Measurements from ENCODE around the gene FOXRED2.
"Not testable (repeated sequence)": the region's sequence is repeated elsewhere in the genome, so short reads cannot be mapped to it uniquely, and the experiment has no call there.

FOXRED2 gene

DNA sequence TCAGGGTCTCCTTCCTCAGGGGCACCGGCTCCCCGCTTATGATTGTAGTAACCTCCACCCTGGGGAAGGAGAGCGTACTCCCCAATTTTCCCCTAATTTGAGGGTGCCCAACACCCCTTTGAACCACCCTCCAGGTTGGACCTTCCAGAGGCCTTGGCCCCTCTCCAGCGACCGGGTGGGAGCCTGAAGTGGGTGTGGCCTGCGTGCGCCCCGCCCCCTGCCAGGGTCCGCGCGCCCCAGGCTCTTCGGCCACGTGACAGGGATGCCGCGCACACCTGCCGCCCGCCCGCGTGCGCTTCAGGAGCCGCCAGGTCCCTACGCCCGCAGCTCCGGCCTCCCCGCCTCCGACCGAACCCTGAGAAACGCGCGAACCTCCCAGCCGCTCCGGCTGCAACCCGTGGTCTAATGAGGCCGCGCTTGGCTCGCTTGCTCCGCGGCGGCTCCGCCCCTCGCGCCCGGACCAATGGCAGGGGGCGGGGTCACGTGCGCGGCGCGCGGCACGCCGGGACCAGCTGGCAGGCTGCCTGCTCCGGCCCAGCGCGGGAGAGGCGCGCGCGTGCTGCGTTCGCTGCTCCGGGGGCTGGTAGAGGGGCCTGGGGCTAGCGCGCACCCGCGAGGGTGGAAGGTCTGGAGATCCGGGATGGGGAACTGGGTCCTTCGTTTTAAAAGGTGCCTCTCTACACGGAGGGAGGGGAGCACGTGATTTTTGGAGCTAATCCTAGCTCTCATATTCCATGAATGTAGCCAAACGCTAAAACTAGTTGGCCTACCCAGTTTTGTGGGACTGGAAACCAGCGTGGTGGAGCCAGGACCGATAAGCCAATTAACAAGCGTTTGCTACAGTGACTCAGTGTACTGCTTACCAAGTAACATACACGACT lies at the start of gene FOXRED2:
TSS of gene FOXRED2 (minus strand) at position 404 of the 881 bp plus-strand sequence. CDS start 618 bp downstream, outside the sequence.
- peak; percentile 78 for DNase-seq (ENCODE audit: low read depth)

DNA sequence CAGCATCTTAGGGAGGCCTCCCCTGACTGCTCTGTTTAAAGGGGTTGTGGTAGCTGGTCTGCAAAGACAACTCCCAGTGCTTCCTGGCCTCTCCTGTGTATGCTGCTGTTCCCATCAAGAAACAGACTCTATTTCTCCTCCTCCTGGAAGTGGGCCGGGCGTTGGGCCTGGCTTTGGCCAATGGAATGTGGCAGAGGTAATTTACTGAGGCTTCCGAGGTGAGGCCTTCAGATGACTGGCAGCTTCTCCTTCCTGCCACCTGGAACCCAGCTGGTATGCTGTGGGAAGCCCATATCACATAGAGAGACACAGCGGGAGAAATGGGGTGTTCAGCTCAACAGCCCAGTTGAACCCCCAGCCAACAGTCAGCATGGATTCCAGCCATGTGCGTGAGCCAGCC lies 47.3 kb upstream of the FOXRED2 start:
- DNase-seq (ENCODE audit: low read depth) = no peak

DNA sequence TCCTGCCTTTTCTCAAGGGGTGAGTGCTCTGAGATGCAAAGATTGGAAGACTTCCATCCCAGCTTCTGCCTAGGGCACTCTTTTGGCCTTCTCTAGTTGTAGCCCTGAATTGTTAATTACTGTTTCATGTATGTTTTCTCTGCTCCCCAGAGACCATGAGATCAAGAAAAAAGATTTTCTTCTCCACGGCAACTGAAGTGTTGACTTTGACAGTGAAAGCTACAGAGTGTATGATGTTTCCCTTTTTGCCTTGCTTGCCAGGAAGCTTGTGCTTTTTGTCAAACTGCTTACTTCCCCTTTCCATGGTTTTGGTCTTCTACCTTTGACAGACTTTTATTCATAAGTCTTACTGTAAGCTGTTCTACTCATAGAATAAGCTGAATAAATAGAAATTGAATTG lies 45.4 kb upstream of the FOXRED2 start:
- DNase-seq (ENCODE audit: low read depth) = no peak

DNA sequence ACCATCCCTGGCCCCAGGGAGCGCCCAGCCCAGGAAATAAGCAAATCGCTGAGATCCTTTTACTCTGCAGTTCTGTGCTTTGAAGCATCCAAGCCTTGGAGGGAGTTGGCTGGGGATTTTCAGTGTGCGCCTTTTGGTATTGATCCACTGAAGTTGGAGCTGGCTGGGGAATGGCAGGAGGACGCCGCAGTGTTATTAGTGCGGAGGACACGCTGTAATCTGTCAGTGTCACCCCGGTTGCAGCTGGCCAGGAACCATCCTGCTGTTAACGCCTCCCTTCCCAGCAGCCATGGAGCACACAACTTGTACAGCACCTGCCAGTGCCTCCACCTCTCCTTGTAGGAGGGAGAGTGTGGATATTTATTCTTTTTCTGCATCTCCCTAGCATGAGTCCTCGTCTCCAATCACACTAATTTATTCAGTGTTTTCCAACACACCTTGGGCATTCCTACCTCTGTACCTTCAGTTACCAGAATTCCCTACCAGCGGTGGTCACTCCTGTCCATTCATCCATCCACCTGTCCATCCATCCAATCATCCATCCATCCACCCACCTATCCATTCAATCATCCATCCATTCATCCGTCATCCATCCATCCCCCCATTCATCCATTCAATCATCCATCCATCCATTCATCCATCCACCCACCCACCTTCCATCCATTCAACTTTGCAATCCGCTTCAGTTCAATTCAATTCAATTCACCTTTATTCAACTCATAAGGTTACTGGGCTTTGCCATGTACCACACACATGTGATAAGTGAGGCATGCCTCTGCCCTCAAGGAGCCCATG lies 44.1 kb upstream of the FOXRED2 start:
- no peak for DNase-seq (ENCODE audit: low read depth)

DNA sequence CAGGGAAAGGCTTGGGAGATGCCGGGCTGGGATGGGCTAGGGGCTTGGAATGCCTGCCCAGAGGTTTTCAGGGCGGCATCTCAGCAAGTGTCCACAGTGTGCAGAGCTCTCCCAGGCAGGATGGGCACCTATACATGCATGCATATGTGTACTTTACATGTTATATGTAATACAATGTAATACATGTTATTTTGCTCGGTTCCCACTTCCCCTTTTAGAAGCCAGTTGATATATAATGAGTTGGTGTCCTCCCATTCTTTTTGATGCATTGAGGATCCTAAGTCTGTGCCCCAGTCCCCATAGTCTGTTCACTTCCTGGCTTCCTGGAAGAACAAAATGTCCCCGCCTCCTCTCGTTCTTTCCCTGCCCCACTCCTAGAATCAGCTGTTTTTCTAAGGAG lies 42.2 kb upstream of the FOXRED2 start:
- DNase-seq (ENCODE audit: low read depth) = no peak

DNA sequence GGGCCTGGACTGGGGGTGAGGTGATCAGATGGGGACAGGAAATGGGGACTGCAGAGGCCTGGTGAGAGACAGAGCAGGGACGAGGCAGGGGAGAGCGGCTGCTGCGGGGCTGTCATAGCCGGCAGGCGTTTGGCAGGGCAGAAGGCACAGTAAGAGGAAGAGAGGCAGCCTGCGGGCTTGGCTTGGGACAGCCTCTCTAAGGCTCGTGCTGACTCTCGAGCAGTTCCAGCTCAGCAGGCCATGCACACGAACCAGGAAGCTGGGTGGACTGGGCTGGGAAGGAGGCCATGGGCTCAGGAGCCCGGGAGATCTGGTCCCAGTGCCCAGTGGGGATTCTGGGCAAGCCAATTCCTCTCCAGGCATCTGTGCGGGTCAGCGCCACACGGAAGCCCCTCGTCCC lies 41.8 kb upstream of the FOXRED2 start:
- no peak for DNase-seq (ENCODE audit: low read depth)

DNA sequence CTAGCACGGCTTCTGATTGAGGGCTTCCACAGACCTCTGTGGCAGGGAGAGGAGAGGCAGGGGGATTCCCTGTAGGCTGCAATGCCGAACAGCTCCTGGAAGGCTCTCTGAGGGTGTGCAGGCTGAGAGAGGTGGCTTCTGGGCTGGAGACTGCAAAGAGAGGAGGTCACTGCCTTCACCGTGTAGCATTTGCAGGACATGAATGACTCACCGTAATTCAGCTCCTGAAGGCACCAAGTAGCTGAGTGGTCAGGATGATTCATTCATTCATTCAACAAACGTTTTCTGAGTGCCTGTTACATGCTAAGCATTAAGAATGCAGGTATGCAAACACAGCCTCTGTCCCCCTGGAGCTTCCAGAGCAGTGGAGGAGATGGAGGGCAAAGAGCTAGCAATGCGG lies 40.1 kb upstream of the FOXRED2 start:
- DNase-seq (ENCODE audit: low read depth) = no peak

DNA sequence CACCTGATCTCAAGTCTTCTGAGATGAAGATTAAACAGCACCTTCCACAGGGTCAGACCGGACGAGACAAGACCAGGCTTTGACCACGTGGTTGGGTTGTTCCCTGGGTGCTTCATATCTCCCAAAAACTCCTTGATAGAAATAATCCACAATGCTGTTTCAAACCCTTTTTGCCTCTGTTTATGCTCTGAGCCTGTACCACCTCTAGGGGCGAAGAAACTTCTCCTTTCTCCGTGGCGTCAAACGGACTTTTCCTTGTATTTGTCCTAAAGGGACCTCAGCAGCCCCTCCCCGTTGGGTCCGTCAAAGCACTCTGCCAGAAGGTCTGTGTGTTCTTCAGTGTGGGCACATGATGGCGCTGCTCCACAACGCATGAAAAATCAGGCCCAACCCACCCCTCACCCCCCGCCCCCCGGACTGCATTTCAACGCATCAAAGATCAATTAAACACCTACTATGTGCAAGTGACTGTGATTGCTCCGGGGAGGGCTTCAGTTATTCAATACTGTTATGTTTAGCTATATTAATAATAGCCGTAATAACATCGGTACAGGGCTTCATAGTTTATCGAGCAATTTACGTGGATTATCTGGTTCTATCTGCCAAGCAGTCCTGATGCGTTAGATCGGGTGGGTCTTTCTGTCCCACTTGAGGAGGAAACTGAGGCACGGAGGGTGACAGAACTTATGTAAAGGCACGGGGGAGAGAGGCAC lies 39.4 kb upstream of the FOXRED2 start:
- DNase-seq (ENCODE audit: low read depth) = no peak

DNA sequence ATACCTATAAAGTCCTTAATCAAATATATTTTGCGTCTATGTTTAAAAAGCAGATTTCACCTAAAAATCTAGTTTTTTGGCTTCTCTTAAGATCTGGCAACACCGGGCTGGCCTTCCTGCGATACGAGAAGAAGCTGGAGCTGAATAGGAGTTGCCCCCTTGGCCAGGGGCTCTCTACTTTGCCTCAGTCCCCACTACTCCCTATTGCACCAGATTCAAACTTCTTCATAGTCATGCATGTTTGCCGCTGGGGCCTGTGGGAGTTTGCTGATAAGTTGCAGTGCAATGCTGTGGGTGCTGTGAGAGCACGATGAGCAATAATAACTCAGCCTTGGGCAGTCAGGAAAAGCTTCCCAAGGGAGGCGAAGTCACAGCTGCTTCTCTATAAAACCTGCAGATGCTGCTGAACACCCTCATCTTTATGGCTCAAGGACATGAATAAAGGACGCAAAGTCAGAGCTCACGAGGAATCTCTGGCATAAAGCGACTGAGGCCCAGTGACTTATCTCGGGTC lies 37.3 kb upstream of the FOXRED2 start:
- DNase-seq (ENCODE audit: low read depth) = no peak

DNA sequence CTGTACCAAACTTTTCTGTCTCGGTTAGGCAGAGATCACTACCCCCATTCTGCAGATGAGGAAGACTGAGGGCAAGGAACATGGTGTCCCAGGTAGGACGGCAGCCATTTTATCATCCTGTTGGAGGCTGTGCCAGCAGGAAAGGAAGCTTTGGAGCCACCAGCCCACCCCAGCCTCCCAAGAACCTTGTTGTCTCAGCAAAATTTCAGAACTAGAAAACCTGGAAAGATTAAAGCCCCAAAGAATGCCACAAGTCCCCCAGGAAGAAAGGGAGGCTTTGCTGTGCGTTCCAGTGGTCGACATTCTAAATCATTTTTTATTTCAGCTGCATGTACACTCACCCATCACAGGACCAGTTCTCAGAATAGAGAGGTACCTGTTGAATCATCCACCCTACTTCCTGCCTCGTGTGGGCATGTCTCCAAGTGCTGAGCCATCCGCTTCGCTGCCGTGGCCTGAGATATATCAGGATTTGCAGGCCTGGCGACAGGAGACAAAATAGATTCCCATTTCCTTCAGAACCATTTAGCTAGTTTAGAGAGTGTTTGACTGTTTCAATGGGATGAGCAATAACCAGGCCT lies 35.1 kb upstream of the FOXRED2 start:
- DNase-seq (ENCODE audit: low read depth) = no peak

DNA sequence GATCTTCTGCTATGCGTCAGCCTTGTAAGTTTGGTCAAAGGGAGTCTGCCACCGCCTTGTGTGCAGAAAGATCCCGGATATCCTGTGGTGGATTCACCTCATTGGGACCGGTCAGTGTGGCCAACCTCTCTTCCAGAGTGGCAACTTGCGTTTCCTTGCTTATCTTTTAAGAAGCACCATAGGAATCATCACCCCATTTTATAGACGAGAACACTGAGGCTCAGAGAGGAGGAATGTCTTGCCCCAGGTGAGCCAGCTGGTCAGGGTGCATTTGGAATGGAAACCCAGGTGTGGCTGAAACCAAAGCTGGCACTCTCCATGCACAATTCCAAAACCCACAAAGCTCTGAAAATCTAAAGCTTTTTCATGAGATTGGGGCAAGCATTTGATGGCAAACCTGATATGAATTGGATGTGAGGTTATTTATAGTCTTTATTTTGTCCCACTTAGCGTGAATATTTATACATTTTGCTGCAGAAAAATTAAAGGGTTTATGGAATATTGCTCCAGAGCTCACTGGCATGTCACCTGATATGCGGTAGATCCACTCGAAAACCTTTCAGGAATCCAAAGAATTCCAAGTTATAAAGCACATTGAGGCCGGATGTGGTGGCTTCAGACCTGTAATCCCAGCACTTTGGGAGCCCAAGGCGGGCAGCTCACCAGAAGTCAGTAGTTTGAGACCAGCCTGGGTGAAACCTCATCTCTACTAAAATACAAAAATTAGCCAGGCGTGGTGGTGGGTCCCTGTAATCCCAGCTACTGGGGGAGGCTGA lies 34.2 kb upstream of the FOXRED2 start:
- DNase-seq (ENCODE audit: low read depth) = no peak

DNA sequence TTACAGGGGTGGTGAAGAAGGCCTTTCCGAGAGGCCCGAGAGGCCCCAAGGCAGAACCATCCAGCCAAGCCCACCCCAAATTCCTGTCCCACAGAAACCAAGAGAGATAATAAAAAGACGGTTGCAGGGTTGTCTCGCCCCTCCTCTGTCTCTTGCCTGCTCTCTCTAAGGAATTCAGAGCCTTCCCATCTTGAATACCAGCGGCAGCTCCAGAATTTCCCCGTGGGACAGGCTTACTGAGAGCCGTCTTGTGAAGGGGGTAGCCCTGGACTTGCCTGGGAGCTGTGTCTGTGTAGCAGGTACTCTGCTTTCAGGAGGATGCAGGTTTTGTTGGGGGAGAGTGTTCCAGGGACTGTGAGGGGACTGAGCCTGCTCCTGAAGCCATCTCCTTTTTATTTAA lies 31.7 kb upstream of the FOXRED2 start:
- no peak for DNase-seq (ENCODE audit: low read depth)

DNA sequence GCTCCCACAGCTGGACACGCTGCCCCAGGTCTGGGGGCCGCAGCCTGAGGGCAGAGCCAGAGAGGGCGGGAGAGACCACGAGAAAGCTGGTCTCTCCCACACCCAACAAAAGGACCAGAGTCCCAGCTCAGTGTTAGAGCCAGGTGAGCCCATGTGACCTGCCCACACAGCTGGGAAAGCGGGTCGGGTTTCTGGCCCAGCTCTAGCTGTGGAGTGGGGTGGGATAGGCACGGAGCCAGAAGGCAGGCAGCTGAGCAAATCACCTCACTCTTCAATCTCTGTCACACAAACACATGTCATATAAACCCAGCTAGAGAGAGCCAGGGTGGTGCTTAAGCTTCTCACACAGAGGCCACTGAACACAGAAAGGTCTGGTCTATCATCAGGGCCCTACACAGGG lies 29.9 kb upstream of the FOXRED2 start:
- DNase-seq (ENCODE audit: low read depth) = no peak

DNA sequence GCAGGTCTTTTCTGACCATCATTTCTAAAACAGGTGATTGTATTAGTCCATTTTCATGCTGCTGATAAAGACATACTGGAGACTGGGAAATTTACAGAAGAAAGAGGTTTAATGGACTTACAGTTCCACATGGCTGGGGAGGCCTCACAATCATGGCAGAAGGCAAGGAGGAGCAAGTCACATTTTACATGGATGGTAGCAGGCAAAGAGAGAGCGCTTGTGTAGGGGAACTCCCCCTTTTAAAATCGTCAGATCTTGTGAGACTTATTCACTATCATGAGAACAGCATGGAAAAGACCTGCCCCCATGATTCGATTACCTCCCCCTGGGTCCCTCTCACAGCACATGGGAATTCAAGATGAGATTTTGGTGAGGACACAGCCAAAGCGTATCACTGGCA lies 26.5 kb upstream of the FOXRED2 start:
- not testable (repeated sequence) for DNase-seq (ENCODE audit: low read depth)

DNA sequence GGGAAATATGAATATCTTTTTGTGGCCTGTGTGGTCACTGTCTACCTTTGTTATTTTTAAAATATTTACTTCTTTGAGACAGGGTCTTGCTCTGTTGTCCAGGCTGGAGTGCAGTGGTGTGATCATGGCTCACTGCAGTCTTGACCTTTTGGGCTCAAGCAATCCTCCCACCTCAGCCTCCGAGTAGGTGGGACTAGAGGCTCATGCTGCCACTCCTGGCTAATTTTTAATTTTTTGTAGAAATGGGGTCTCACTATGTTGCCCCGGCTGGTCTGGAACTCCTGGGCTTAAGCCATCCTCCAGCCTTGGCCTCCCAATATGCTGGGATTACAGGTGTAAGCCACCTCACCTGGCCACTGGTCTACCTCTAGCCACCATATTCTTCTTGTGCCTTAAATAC lies 25.6 kb upstream of the FOXRED2 start:
- DNase-seq (ENCODE audit: low read depth) = no peak

DNA sequence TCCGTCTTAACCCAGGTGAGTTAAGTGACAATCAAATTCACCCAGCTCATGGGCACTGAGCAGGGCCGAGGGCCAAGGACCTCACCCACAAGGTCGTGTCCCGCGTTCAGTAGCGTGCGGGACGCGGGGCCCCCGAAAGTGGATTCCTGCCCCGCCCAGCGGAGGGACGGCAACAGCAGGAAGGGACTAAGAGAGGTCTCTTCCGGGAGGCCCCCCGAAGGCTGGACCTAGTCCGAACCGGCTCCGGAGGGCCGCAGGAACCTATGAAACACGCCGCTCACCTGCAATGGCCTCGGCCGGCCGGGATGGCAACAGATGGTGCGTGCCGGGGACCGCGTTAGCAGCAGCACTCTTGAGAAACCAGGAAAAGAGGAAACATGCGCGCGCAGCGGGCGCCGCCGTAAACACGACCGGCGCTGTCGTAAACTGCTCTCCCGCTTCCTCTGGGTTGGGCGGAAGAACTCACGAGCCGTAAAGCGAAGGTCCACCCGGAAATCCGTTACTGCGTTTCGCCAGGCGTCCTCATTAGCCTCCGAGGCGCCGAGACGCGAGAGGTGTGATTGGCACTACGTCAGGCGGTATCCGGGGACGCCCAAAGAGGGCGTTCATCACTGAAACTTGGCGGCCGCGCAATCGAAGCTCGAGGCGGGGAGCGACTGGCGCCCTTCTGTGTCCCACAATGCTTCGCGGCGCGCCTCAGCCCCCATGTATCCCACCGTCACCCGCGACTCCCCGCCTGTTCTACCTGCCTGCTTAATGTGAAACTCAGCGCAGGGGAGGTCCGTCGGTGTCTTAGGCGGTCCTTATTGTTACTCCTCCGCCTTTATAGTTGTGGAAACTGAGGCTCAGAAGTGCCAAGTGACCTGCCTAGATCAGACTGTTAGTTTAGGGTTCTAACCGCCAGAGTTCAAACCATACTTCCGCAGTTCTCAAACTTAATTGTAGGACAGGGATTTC lies 22.2 kb upstream of the FOXRED2 start, which contains the start of gene EIF3D:
TSS of gene EIF3D (minus strand) at position 372 of the 957 bp plus-strand sequence. CDS start 3,045 bp downstream, outside the sequence.
- DNase-seq (ENCODE audit: low read depth) = peak; percentile 97

DNA sequence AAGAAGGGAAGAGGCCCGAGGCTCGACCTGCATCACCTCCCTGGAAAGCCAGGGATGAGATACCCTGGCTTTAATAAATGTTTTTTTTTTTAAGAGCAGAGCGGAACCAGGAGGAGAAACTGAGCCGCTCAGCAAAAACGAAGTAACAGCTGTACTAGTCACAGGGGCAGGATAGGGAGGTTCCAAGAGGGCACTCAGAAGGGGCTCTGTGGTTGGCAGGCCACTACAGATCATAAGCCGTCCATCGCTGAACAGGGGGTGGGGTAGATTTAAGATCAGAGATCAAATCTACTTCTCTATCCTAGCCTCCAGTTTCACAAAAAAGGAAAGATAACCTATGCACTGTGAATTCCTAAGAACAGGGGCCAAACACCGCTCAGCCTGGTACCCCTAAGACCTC lies 21.5 kb upstream of the FOXRED2 start:
- DNase-seq (ENCODE audit: low read depth) = no peak

DNA sequence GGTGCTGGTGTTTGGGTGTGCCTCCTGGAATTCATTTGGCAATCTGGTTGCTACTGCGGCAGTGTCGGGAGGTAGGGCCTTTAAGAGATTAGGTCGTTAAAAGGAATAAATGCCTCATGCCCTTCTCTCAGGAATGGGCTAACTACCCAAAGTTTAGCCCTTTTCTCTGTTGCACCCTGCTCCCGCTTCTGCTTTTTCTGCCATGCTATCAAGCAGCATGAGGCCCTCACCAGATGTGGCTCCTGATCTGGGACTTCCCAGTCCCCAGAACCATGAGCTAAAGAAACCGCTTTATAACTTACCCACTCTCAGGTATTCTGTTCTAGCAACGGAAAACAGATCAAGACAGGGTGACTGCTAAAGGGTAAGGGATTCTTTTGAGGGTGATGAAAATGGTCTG lies 15.8 kb upstream of the FOXRED2 start:
- no peak for DNase-seq (ENCODE audit: low read depth)

DNA sequence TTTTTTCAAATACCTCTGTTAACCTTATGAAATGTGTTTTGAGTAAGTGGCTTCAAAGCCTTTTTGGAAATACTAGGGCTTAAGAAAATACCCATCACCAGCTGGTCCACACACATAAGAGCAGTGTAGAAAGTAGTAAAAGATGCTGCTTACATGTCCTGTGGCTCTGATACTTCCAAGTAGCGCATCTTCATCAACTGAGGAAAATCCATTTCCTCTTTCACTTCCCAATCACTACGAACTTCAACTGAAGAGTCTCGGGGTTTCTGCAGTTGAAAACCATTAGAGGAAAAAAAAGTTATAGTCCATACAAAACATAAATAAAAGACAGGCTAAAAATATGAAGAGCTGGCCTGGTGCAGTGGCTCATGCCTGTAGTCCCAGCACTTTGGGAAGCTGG lies 13.6 kb upstream of the FOXRED2 start:
- DNase-seq (ENCODE audit: low read depth) = no peak

DNA sequence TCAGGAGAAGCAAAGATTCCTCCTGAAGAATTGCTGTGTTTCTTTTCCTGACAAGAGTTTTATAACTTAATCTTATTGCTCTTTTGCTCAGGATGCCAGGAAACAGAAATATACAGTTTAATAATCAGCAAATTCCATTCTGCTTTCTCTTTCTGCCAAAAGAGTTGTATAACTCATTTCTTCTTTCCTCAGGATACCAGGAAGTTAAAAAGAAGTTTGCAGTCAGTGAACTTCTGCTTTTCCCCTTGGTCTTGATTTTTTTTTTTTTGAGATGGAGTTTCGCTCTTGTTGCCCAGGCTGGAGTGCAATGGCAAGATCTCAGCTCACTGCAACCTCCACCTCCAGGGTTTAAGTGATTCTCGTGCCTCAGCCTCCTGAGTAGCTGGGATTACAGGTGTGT lies 13.1 kb upstream of the FOXRED2 start:
- DNase-seq (ENCODE audit: low read depth) = not testable (repeated sequence)
